HG03558 (cell line): ENCODE results near the gene MMP24.

Experiments
- ATAC-seq: cut with Tn5 transposase; IDR thresholded peaks from one replicate; pipeline ENCODE4 v1.9.1; 2021; ENCODE audit warnings: moderate number of reproducible peaks; ENCODE audit not compliant: unreplicated experiment; ENCODE audit errors: extremely low read depth

MMP24 gene

GRCh38 chr20:35326021-35326739 lies 99.7 kb downstream of the MMP24 start:
- ATAC-seq, result no peak
